Measurements from ENCODE around the gene TBC1D19. TPM values are rescaled to one million over a fixed set of nuclear protein-coding genes. Genes with fewer than 3 reads are reported as not detected.
"Not testable (repeated sequence)": the region's sequence is repeated elsewhere in the genome, so short reads cannot be mapped to it uniquely, and the experiment has no call there.

TBC1D19 gene
- total RNA-seq, 1 donor from 2014 or later = 5.2 TPM

DNA sequence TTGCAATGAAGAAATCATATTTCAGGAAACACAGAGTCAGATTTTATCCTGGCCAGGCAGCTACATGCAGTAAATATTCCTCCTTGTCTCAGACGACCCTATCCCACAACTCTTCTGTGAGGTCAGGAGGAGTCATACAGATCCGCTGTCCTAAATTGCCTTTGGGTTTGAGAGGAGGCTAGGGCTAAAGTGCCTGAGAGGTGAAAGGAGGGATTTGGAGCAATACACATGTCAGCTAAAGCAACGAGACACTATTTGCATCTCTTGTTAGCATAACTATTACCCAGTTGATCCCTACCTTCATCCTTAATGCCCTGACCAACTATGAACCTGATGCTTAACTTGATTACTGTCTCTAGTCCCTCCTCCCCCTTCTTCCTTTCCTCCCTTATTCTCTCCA, 98.6 kb downstream of the TBC1D19 start:
- intact Hi-C loops (cut with micrococcal nuclease) = no loop called here

DNA sequence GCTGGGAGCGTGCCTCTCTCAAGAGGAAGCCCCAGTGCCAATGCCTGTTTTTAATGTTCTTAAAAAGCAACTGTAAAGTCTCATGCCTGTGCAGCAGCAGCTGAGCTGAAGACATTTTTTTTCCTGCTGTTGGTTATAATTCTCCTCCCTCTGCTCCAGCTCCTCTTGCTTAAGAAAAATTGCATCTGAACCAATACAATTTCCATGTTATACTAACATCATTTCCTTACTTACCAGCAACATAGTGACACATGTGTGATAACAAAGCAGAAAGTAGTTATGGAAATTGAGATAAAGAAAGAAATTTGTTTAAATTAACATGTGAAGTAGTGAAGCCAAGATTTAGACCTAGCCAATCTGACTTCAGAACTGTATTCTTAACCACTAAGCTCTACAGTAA, 101.4 kb downstream of the TBC1D19 start:
- intact Hi-C loops (cut with micrococcal nuclease) = no loop called here

DNA sequence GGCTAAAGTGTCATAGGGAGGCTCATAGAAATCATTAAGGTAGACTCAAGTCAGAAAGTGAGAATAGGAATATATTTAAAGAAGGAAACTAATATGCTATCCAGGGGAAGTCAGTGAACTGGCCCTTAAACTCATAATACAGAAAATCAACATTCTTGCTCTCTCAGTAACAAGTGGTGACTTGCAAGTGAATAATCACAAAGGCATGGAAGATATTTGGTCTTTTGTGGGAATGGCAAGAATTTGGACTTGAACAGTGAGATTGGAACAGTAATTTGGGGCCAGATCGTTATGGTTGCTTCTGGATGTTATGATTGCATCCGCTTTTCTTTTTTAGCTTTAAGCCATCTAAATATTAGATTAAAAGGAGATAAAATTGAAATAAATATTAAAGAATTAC, 103.8 kb downstream of the TBC1D19 start:
- intact Hi-C loops (cut with micrococcal nuclease) = no loop called here

DNA sequence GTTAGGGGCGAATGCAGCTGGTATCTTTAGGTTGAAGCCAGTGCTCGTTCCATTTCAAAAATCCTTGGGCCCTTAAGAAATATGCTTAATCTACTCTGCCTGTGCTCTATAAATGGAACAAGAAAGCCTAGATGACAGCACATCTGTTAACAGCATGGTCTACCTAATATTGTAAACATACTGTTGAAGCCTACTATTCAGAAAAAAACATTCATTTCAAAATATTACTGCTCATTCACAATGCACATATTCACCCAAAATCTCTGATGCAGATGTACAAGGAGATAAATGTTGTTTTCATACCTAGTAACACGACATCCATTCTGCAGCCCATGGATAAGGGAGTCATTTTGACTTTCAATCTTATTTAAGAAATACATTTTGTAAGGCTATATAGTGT, 106.6 kb downstream of the TBC1D19 start:
- intact Hi-C loops (cut with micrococcal nuclease) = no loop called here

DNA sequence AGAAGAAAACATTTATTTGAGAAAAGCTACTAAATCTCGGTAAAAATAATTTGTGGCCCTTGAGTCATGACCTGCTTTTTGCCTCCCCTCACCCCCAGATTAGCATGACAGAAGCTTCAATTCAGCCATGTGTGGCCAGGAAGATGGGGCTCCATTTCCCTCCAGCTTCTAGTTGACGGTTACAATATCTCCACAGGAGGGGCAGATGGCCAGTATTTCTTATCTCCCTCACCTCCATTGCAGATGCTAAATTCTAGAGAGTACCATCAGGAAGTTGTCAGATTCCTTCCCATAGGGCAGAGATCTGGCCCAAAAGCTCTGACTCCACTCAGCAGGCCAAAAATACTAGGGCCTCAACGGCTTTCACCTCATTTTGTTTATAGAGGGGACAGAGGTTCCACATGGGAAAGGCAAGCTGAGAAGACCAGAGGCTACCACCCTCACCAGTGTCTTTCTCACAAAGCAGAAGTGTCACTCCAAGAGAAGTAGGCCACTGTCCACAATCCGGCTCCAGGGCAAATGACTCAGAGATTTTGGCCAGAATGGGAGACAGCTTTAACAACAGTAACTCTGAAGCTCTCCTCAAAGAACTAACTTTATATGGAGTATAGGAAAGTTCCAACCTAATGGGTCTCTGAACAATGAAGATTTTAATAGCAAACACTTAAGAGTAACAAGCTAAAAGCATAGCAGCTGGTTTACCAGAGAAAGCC, 108.3 kb downstream of the TBC1D19 start:
- intact Hi-C loops (cut with micrococcal nuclease) = no loop called here

DNA sequence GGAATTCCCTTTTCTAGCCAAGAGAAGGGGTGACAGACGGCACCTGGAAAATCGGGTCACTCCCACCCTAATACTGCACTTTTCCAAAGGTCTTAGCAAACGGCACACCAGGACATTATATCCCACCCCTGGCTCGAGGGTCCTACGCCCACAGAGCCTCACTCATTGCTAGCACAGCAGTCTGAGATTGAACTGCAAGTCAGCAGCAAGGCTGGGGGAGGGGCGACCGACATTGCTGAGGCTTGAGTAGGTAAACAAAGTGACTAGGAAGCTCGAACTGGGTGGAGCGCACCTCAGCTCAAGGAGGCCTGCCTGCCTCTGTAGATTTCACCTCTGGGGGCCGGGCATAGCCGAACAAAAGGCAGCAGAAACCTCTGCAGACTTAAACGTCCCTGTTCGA, 110.2 kb downstream of the TBC1D19 start:
- intact Hi-C loops (cut with micrococcal nuclease) = not testable (repeated sequence)

DNA sequence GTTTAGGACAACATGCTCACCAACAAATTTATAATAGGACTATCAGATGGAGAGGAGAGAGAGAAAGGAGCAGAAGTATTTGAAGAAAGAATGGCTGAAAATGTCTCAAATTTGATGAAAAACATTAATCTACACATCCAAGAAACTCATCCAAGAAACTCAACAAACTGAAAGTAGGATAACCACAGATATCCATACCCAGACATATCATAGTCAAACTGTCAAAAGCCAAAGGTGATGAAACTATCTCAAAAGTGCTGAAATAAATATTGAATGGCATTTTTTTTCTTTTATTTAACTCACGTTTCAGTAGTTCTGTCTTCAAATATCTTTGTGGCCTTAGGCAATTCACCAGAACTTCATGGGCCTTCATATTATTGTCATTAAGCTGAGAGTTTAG, 116.2 kb downstream of the TBC1D19 start:
- intact Hi-C loops (cut with micrococcal nuclease) = no loop called here

DNA sequence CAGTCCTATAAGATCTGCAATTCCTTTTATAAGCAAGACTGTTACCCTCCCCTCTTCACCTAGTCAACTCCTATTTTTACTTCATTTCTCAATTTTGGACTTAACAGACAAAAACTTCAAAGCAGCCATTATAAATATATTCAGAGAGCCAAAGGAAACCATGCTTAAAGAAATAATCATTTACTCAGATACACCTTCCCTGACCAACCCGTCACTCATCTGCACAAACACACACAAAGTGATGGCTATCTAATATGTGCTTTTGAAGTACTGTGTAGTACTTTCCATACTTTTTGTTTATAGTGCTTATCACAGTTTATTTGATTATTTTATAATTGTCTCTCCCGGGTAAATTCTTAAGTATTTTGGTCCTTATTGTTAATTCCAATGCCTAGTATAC, 117.2 kb downstream of the TBC1D19 start:
- intact Hi-C loops (cut with micrococcal nuclease) = no loop called here

DNA sequence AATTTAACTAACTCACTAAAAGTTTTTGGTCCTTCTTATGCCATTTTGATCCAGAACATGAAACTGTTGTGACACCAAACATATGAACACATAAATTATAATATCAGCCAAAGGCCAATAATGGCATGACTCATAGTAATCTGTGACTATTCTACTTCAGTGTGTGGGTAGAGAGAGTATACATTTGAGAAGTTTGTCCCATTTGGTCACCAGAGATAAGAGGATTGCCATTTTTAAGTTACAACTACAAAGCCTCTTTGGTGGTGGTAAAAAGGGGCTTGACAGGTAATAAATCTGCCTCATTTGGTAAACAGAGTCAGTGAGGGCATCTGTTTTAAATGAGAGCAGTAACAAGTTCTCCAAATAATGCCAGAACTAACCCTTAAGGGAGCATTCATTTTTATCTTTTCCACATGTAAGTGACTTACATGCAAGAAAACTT, 117.9 kb downstream of the TBC1D19 start:
- intact Hi-C loops (cut with micrococcal nuclease) = no loop called here

DNA sequence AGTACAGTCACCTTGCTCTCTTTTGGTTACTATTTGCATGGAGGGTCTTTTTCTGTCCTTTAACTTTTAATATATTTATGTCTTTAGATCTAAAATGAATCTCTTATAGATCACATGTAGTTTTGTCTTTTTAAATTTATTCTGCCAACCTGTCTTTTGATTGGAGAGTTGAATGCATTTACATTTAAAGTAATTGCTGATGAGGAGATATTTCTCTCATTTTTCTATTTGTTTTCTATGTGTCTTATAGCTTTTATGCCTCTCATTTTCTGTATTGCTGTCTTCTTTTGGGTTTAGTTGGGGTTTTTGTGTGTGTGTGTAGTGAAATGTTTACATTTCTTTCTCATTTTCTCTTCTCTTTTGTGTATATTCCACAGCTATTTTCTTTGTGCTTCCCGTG, 123.5 kb downstream of the TBC1D19 start:
- intact Hi-C loops (cut with micrococcal nuclease) = no loop called here

DNA sequence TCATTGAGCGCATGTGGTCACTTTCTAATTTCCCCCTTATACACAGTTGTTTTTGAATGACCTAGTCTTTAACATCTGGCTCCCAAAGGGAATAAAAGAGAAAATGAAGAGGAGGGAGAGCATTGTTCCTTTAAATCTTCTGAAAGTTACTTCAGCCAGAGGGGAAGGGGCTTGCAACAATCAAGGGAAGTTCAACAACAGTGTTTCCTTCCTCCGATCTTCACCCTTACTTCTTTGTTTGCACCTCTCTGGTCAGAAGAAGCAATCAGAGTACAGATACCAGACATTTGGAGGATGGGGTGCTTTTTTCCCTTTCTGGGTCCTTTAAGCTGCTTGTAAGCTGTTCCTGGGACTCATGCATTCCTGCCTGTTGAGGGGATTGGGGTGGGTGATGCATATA, 125.4 kb downstream of the TBC1D19 start:
- intact Hi-C loops (cut with micrococcal nuclease) = no loop called here

DNA sequence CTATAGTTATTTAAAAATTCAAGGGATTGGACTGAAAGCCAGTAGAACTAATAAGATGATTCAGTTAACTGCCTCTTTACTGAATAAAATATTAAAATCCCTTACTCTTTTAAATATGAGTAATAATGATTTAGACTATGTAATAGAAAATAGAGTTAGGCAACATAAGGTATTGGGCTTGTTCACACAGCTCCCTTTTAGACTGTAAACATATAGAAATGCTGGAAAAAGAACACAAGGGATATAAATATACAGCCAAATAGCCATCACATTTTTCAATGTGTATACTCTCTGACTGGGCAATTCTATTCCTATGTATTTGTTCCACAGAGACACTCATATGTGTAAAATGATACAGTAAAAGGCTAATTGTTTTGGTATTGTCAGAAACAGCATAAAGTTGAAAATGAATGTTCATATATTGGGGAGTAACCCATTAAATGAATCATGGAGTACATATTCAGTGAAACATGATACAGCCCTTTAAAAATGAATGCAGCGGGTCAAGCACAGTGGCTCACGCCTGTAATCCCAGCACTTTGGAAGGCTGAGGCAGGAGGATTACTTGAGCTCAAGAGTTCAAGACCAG, 129.8 kb downstream of the TBC1D19 start:
- intact Hi-C loops (cut with micrococcal nuclease) = no loop called here

DNA sequence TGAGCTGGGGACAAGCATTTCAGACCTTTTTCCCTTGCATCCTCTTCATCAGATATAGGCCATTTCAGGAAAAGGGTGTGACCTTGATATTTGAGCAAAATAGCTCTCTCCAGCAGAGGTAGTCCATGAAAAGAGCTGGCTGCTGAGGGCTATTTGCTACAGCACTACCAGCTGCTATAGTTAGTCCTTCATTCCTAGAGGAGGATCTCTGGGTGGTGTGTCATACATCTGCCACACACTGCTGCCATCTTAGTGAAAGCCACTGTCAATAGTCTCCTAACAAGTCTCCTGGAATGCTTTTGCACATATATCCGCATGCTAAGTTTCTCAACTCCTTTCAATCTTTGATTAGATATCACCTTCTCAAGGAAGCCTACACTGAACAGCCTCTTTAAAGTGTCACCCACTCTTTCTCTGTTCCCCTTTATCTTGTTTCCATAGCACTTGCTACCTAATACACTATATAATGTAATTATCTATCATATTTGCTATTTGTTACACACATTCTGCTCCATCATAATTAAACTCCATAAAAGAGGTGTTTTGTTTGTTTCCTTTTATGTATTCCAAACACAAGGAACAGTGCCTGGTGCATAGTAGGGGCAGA, 131.9 kb downstream of the TBC1D19 start:
- intact Hi-C loops (cut with micrococcal nuclease) = no loop called here

DNA sequence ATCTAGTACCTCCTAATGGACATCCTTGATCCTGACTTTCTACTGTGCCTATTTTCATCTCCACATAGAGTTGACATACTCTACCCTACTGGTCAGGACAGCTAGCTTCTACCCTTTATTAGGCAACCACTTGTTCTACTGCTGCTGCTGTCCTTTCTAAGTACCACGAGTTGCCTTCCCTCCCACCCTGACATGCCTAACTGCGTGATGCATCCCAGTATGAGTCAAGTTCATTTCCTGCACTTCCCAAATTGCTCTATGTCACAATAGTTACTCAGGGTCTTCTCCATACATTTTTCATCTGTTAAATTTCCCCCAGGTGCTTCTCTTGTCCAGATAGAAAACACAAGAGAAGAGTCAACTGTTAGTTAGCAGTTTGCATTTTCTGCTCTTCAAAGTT, 133.4 kb downstream of the TBC1D19 start:
- intact Hi-C loops (cut with micrococcal nuclease) = no loop called here

DNA sequence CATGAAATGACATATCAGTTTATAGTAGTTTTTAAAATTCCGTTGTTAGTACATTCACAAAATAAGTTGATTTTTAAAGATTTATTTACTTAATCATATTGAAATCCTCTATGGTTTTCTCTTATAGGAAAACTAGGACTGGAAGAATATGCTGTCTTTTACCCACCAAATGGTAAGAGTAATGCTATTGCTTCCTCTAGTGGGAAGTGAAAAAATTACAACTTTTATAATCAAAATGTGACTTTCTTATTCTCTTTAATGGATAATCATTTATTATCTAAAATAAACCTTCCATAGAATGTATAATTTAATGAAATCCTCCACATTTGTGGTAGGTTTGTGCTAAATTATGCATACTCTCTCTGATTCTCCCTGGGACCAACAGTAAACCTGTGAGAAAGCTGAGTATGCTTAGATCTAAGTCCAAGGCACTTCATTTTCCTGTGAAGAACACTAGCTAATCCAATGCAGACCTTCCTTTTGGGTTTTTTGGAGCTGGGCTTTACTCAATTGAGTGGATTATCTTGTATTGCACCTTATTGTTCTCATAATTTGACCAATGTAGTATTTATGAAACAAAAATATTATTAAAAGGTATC, 136.2 kb downstream of the TBC1D19 start:
- intact Hi-C loops (cut with micrococcal nuclease) = loop anchor here (1.0 to 5.0 kb wide), 2 partner anchors 263 to 732 kb away; no protein-coding TSS in a partner anchor

DNA sequence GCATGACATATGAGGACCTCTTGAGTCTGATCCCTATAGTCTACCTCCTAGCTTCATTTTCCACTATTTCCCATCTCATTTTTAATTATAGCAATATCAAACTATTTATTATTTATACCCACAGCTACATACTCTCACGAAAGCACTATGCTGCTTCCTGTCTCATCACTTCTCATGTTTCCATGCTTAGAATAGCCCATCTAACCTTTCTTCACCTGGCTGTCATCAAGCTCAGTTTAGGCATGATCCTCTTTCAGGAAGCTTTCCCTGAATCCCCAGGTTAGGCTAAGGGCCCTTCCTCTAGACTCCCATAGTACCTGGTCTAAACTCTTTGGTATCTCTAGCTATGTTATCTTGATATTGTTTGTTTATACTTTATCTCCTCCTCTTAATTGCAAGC, 137.8 kb downstream of the TBC1D19 start:
- intact Hi-C loops (cut with micrococcal nuclease) = loop anchor here (5.0 kb wide), 1 partner anchor 264 kb away; no protein-coding TSS in a partner anchor

DNA sequence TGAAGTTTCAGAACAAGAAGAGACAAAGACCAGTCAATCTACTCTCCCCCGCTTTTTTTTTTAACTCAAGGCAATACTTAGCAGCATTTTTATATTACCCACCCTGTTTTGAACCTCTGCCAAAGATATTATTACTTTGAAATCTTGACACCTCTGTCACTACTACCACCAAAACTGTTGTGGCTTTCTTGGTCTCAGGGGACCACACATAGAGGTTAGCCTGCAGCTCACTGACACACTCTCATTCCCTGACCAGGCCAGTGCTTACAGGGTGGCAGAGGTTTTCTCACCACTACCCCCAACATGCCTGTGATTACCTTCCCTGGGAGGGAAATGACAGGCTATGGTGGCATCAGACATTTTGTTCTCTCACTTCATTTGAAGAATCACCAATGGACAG, 139.3 kb downstream of the TBC1D19 start:
- intact Hi-C loops (cut with micrococcal nuclease) = loop anchor here (5.0 kb wide), 1 partner anchor 266 kb away; no protein-coding TSS in a partner anchor

DNA sequence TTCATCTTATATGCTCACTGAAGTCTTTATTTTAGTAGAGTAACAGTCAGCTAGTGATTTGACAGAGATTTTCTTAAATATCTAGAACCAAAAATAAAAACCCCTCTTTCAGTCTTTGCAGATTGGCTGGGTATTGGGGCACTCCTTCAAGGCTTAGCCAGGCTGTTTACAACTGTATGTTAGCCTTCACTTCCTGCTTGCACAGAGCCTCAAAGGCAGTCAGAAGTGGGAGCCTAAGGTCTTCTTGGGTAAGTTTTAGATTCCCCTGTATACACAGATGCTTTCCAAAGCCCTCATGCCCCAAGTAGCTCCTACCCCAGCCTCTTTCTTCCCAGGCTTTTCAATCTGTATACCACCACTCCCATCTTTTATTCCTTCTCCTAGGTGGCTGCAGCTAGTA, 140.7 kb downstream of the TBC1D19 start:
- intact Hi-C loops (cut with micrococcal nuclease) = loop anchor here (5.0 kb wide), 1 partner anchor 267 kb away; no protein-coding TSS in a partner anchor

DNA sequence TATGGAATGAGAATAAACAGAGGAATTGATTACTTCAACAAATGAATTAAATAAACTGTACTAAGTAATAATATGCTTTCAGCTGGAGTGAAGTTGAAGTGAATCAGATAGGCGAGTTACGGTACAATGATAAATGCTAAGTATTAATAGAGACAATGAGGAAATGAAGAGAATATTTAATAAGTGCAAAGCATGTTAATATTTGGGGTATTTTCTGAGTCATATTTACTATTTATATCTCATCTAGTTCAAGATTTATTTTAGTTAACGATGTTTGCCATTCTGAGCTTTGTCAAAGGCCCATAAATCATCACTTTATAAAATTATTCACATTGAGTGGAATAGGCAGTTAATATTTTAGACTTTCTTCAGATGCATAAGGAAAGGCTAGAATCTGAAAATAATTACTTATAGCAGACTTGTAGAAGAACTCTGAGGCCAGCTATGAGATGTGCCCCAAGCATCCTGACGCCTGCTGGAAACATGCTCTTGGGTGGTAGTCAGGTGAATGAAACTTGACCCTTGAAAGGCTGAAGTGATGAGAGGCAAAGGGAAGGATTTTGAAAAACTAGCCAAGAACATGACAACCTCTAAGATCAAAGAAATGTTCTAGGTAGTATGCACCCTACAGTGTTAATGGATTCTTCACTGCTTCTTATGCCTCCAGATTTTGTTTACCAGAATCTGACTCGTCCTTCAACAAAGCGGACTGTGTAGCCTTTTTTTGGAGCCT, 142.9 kb downstream of the TBC1D19 start:
- intact Hi-C loops (cut with micrococcal nuclease) = no loop called here

DNA sequence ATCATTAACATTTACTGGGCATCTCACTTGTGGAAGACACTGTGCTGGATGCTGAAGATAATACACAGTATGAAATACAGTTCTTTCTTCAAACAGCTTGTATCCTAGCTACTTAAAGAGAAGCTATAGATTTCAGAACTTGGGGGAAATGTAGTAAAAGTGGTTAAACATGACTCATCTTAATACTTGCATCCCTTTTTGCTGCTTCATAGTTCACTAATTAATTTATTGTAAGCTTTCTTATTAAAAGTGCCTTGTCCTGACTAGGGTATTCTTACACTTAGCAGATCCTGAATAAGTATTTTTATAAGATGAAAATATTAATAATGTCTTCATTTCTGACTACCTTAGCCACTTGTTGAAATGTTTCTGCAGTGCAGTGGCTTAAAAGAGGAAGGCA, 144.0 kb downstream of the TBC1D19 start:
- intact Hi-C loops (cut with micrococcal nuclease) = no loop called here

DNA sequence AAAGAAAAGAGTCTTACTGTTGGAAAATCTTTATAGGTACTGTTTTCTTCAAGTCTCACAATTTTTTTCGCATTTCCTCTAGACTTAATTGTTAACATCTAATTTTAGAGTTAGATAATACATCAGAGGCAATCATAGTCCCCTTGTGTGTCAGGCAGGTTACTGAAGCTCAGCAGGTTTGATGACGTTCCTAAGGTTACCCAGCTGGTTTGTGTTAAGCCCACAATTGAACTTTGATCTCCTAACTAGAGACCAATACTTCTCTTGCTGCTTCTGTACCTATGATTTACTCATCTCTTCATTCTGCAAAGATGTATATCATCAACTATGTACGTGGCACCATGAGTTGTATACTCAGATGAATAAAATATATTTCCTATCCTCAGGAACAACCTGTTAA, 145.1 kb downstream of the TBC1D19 start:
- intact Hi-C loops (cut with micrococcal nuclease) = no loop called here

DNA sequence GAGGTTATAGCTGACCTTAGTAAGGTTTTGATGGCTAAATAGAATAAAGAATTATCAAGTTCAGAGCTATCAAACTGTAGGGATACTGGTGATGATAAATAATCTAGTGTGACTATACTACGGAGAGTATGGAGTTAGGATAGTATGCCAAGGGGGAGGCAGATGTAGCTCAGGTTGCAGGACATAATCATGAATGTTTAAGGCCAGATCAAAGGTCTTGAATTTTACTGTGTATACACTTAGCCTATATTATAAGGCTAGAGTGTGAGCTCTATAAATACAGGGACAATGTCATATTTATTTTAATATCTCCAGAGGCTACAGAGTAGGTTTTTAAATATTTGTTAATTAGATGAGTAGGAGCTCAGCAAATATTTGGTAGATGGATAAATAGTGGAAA, 145.7 kb downstream of the TBC1D19 start:
- intact Hi-C loops (cut with micrococcal nuclease) = no loop called here
